ENCODE measurements around the gene FHOD3. TPM values are rescaled to one million over a fixed set of nuclear protein-coding genes. Genes with fewer than 3 reads are reported as not detected.

FHOD3 gene
- total RNA-seq, 1 donor from 2014 or later: 5.9 TPM

DNA sequence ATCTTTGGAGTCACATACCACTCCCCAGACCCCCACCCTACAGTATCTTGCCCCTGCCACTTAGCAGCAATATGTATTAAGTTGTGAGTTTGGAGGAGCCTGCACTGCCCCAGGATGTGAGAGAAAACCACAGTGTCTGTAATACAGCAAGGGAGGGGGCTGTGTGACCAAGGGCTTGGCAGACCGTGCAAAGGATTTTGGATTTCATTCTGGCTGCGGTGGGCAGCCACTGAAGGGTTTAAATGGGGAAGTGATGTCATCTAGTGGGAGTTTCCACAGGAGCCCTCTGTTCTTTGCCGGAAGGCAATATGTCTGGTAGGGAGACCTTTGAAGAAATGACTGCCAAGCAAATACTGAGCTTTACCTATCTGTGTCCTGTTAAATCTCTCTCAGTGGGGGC is 202.4 kb downstream of the FHOD3 start:
- no peak overlapping the region for H3K4me2 ChIP-seq (ENCODE audit: low read length)
- DNase-seq (ENCODE audit: low read depth): peak; percentile 60
- H4K20me1 ChIP-seq (ENCODE audit: insufficient read depth, low read length): peaks cover 4% of the 10 kb centered on the region
- TF ChIP-seq CTCF (IDR thresholded peaks at IDR 0.05; ENCODE audit: insufficient read depth, low read depth, low read length) (no peak), EZH2 (IDR thresholded peaks at IDR 0.05; ENCODE audit: insufficient read depth, low read length) (no peak)
- no peak for FAIRE-seq
- no peaks in the 10 kb centered on the region for H3K4me1 ChIP-seq (ENCODE audit: insufficient read depth, low read length)
- H3K4me1 Mint-ChIP-seq (ENCODE audit: low read depth, unreplicated experiment): peaks cover 5% of the 10 kb centered on the region
- no peak overlapping the region for H2AFZ ChIP-seq (ENCODE audit: low read depth, low read length)
- no peak overlapping the region for H3K27ac ChIP-seq (ENCODE audit: low read depth, low read length)
- no peak overlapping the region for H3K4me3 ChIP-seq (ENCODE audit: insufficient read depth, low read depth, low read length)
- no peaks in the 10 kb centered on the region for H3K9me3 ChIP-seq (ENCODE audit: insufficient read depth, low read depth, low read length)
- H3K4me3 Mint-ChIP-seq (ENCODE audit: unreplicated experiment): no peak overlapping the region
- H3K36me3 Mint-ChIP-seq (ENCODE audit: low read depth, unreplicated experiment): peaks cover 2% of the 10 kb centered on the region
- no peak overlapping the region for H3K9ac ChIP-seq (ENCODE audit: low read length)
- peaks cover 3% of the 10 kb centered on the region for H3K36me3 ChIP-seq (ENCODE audit: insufficient read depth, low read length)
- no peaks in the 10 kb centered on the region for H3K27me3 Mint-ChIP-seq (ENCODE audit: low read depth, unreplicated experiment)
- H3K27me3 ChIP-seq (ENCODE audit: insufficient read depth, low read length): no peaks in the 10 kb centered on the region
- H3K79me2 ChIP-seq (ENCODE audit: insufficient read depth, low read length): peaks cover 4% of the 10 kb centered on the region
- no peak overlapping the region for H3K27ac Mint-ChIP-seq (ENCODE audit: unreplicated experiment)
- H3K9me3 Mint-ChIP-seq (ENCODE audit: unreplicated experiment): peaks cover 7% of the 10 kb centered on the region

DNA sequence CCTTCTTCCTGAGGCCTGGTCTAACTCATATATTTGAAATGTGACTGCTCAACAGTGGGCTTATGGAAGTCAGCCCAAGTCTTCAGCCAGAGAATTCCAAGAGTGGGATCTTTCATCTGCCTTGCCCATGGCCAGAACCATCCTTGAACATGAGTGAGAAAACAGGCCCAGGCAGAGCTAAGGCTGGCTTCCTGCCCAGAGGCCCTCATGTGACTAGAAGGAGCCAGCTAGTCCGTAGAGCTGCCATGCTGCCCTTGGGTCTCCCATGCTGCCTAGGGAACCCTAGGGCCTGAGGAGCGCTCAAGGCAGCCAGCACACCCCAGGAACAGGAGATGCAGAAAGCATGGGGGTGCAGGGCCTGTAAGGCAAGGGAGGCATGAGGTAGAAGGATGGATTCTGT is 203.6 kb downstream of the FHOD3 start:
- Histone ChIP-seq H3K4me2 (ENCODE audit: low read length) (no peak overlapping the region), H2AFZ (ENCODE audit: low read depth, low read length) (no peak overlapping the region), H3K79me2 (ENCODE audit: insufficient read depth, low read length) (peaks cover 4% of the 10 kb centered on the region), H3K4me3 (ENCODE audit: insufficient read depth, low read depth, low read length) (no peak overlapping the region), H3K9ac (ENCODE audit: low read length) (no peak overlapping the region), H3K9me3 (ENCODE audit: insufficient read depth, low read depth, low read length) (no peaks in the 10 kb centered on the region), H3K36me3 (ENCODE audit: insufficient read depth, low read length) (peaks cover 3% of the 10 kb centered on the region), H4K20me1 (ENCODE audit: insufficient read depth, low read length) (peaks cover 4% of the 10 kb centered on the region), H3K4me1 (ENCODE audit: insufficient read depth, low read length) (no peaks in the 10 kb centered on the region), H3K27ac (ENCODE audit: low read depth, low read length) (no peak overlapping the region), H3K27me3 (ENCODE audit: insufficient read depth, low read length) (no peaks in the 10 kb centered on the region)
- no peak for DNase-seq (ENCODE audit: low read depth)
- no peak for TF ChIP-seq CTCF (IDR thresholded peaks at IDR 0.05; ENCODE audit: insufficient read depth, low read depth, low read length)
- no peak for FAIRE-seq
- Mint-ChIP-seq H3K4me3 (ENCODE audit: unreplicated experiment) (no peak overlapping the region), H3K27me3 (ENCODE audit: low read depth, unreplicated experiment) (no peaks in the 10 kb centered on the region), H3K9me3 (ENCODE audit: unreplicated experiment) (peaks cover 8% of the 10 kb centered on the region), H3K27ac (ENCODE audit: unreplicated experiment) (no peak overlapping the region), H3K4me1 (ENCODE audit: low read depth, unreplicated experiment) (peaks cover under 1% of the 10 kb centered on the region), H3K36me3 (ENCODE audit: low read depth, unreplicated experiment) (peaks cover 2% of the 10 kb centered on the region)

- Mint-ChIP-seq H3K4me3 (ENCODE audit: unreplicated experiment) (no peak overlapping the region), H3K36me3 (ENCODE audit: low read depth, unreplicated experiment) (peaks cover 2% of the 10 kb centered on the region)
- FAIRE-seq: no peak
Observed at GRCh38 chr18:36503477-36503876, 206.0 kb downstream of the FHOD3 start.

More at GRCh38 chr18:36503477-36503876, 206.0 kb downstream of the FHOD3 start:
- H3K4me1 Mint-ChIP-seq (ENCODE audit: low read depth, unreplicated experiment): no peaks in the 10 kb centered on the region
- Histone ChIP-seq H2AFZ (ENCODE audit: low read depth, low read length) (no peak overlapping the region), H3K4me1 (ENCODE audit: insufficient read depth, low read length) (no peaks in the 10 kb centered on the region), H3K79me2 (ENCODE audit: insufficient read depth, low read length) (peaks cover 4% of the 10 kb centered on the region), H3K36me3 (ENCODE audit: insufficient read depth, low read length) (peaks cover 3% of the 10 kb centered on the region), H3K9me3 (ENCODE audit: insufficient read depth, low read depth, low read length) (no peaks in the 10 kb centered on the region), H3K4me2 (ENCODE audit: low read length) (no peak overlapping the region), H3K27me3 (ENCODE audit: insufficient read depth, low read length) (no peaks in the 10 kb centered on the region), H3K9ac (ENCODE audit: low read length) (no peak overlapping the region), H3K4me3 (ENCODE audit: insufficient read depth, low read depth, low read length) (no peak overlapping the region), H4K20me1 (ENCODE audit: insufficient read depth, low read length) (peaks cover 4% of the 10 kb centered on the region), H3K27ac (ENCODE audit: low read depth, low read length) (no peak overlapping the region)
- DNase-seq (ENCODE audit: low read depth): no peak
- TF ChIP-seq CTCF (IDR thresholded peaks at IDR 0.05; ENCODE audit: insufficient read depth, low read depth, low read length) (no peak), EZH2 (IDR thresholded peaks at IDR 0.05; ENCODE audit: insufficient read depth, low read length) (no peak)
- H3K27me3 Mint-ChIP-seq (ENCODE audit: low read depth, unreplicated experiment): no peaks in the 10 kb centered on the region
- H3K27ac Mint-ChIP-seq (ENCODE audit: unreplicated experiment): no peak overlapping the region
- H3K9me3 Mint-ChIP-seq (ENCODE audit: unreplicated experiment): peaks cover 8% of the 10 kb centered on the region
